IgD-negative memory B cell (primary cell): ENCODE results near the gene RNF123. TPM values are rescaled to one million over a fixed set of nuclear protein-coding genes. Genes with fewer than 3 reads are reported as not detected.
"Not testable (repeated sequence)": the region's sequence is repeated elsewhere in the genome, so short reads cannot be mapped to it uniquely, and the experiment has no call there.

Source experiments
- H3K27ac Mint-ChIP-seq, 3 donors: one replicate each; pipeline ENCODE4 v1.8.0; 2020 to 2022; ENCODE audit warnings: mild to moderate bottlenecking in 3 of 3, mixed read lengths in 3 of 3, moderate library complexity in 1 of 3
- H3K27me3 Mint-ChIP-seq: one replicate; pipeline ENCODE4 v1.8.0; 2021; ENCODE audit warnings: mixed read lengths
- H3K36me3 Mint-ChIP-seq: one replicate; pipeline ENCODE4 v1.8.0; 2020; ENCODE audit warnings: mild to moderate bottlenecking, mixed read lengths
- H3K4me1 Mint-ChIP-seq, 3 donors: one replicate each; pipeline ENCODE4 v1.8.0; 2020 to 2022; ENCODE audit warnings: mixed read lengths in 3 of 3, mild to moderate bottlenecking in 1 of 3
- H3K4me3 Mint-ChIP-seq, 4 donors: one replicate each; pipeline ENCODE4 v1.8.0; 2020 to 2022; ENCODE audit warnings: mild to moderate bottlenecking in 4 of 4, mixed read lengths in 4 of 4, moderate library complexity in 3 of 4
- H3K9me3 Mint-ChIP-seq, 3 donors: one replicate each; pipeline ENCODE4 v1.8.0; 2020 to 2021; ENCODE audit warnings: mixed read lengths in 3 of 3, mild to moderate bottlenecking in 1 of 3
- polyA plus RNA-seq: library from polyadenylated mRNA; unstranded; fragments of 300-500 nt; fragmentation: Illumina TruSeq; gene quantifications from one replicate; pipeline ENCODE4 v1.2.3, GENCODE V29; 2021

RNF123 gene
- polyA plus RNA-seq, 1 donor from 2014 or later, result 19.7 TPM

GRCh38 chr3:49740427-49740826, 51.1 kb downstream of the RNF123 start:
- H3K36me3 Mint-ChIP-seq, result peaks cover 4% of the 10 kb centered on the region
- no peak overlapping the region for H3K4me3 Mint-ChIP-seq
- no peaks in the 10 kb centered on the region for H3K9me3 Mint-ChIP-seq
- peaks cover 2 to 13% (median 2%) of the 10 kb centered on the region in 3 donors for H3K4me1 Mint-ChIP-seq
- peak overlapping the region in 1 of 3 donors; percentile 25 for H3K27ac Mint-ChIP-seq
- no peaks in the 10 kb centered on the region for H3K27me3 Mint-ChIP-seq

GRCh38 chr3:49745986-49746385, 56.6 kb downstream of the RNF123 start:
- Mint-ChIP-seq H3K4me1 (peaks cover 2 to 8% (median 7%) of the 10 kb centered on the region in 3 donors), H3K36me3 (peaks cover 2% of the 10 kb centered on the region), H3K9me3 (no peaks in the 10 kb centered on the region), H3K4me3 (no peak overlapping the region), H3K27ac (no peak overlapping the region), H3K27me3 (no peaks in the 10 kb centered on the region)

- Mint-ChIP-seq H3K9me3 (no peaks in the 10 kb centered on the region), H3K27ac (no peak overlapping the region), H3K36me3 (peaks cover 3% of the 10 kb centered on the region), H3K4me3 (no peak overlapping the region), H3K4me1 (peaks cover 2 to 8% (median 8%) of the 10 kb centered on the region in 3 donors), H3K27me3 (no peaks in the 10 kb centered on the region)
Observed at GRCh38 chr3:49747792-49748480, 58.6 kb downstream of the RNF123 start.

GRCh38 chr3:49748874-49749273, 59.5 kb downstream of the RNF123 start:
- H3K4me3 Mint-ChIP-seq, H3K9me3 Mint-ChIP-seq, H3K27me3 Mint-ChIP-seq, H3K36me3 Mint-ChIP-seq, H3K27ac Mint-ChIP-seq: not testable (repeated sequence)
- peaks cover 6 to 12% (median 11%) of the 10 kb centered on the region in 3 donors for H3K4me1 Mint-ChIP-seq

- peaks cover 5% of the 10 kb centered on the region for H3K36me3 Mint-ChIP-seq
- H3K4me3 Mint-ChIP-seq, result no peak overlapping the region
- peaks cover 11 to 16% (median 12%) of the 10 kb centered on the region in 3 donors for H3K4me1 Mint-ChIP-seq
- H3K27ac Mint-ChIP-seq, result no peak overlapping the region
- no peaks in the 10 kb centered on the region for H3K27me3 Mint-ChIP-seq
- no peaks in the 10 kb centered on the region for H3K9me3 Mint-ChIP-seq
Observed at GRCh38 chr3:49750056-49750455, 60.7 kb downstream of the RNF123 start.

GRCh38 chr3:49751501-49751900, 62.1 kb downstream of the RNF123 start:
- no peak overlapping the region for H3K4me3 Mint-ChIP-seq
- H3K36me3 Mint-ChIP-seq, result peaks cover 5% of the 10 kb centered on the region
- H3K4me1 Mint-ChIP-seq, result peaks cover 11 to 22% (median 21%) of the 10 kb centered on the region in 3 donors
- H3K27ac Mint-ChIP-seq, result peak overlapping the region in 1 of 3 donors; percentile 53
- H3K27me3 Mint-ChIP-seq, result no peaks in the 10 kb centered on the region
- no peaks in the 10 kb centered on the region for H3K9me3 Mint-ChIP-seq

- Mint-ChIP-seq H3K27ac (peak overlapping the region in 1 of 3 donors; percentile 29), H3K27me3 (no peaks in the 10 kb centered on the region)
Observed at GRCh38 chr3:49754536-49754935, 65.2 kb downstream of the RNF123 start.

GRCh38 chr3:49756036-49756435, 66.7 kb downstream of the RNF123 start:
- Mint-ChIP-seq H3K4me3 (no peak overlapping the region), H3K9me3 (no peaks in the 10 kb centered on the region), H3K36me3 (peaks cover 3% of the 10 kb centered on the region), H3K27me3 (no peaks in the 10 kb centered on the region), H3K4me1 (peaks cover 14 to 40% (median 31%) of the 10 kb centered on the region in 3 donors), H3K27ac (no peak overlapping the region)

More at GRCh38 chr3:49754536-49754935, 65.2 kb downstream of the RNF123 start:
- Mint-ChIP-seq H3K4me3 (no peak overlapping the region), H3K4me1 (peaks cover 13 to 36% (median 30%) of the 10 kb centered on the region in 3 donors), H3K36me3 (peaks cover 5% of the 10 kb centered on the region), H3K9me3 (no peaks in the 10 kb centered on the region)

- H3K4me3 Mint-ChIP-seq, result no peak overlapping the region
- H3K27ac Mint-ChIP-seq, result no peak overlapping the region
- H3K27me3 Mint-ChIP-seq, result no peaks in the 10 kb centered on the region
- H3K9me3 Mint-ChIP-seq, result no peaks in the 10 kb centered on the region
- H3K4me1 Mint-ChIP-seq, result peaks cover 14 to 40% (median 30%) of the 10 kb centered on the region in 3 donors
- H3K36me3 Mint-ChIP-seq, result peaks cover 5% of the 10 kb centered on the region
Observed at GRCh38 chr3:49757197-49757596, 67.8 kb downstream of the RNF123 start.

- Mint-ChIP-seq H3K36me3 (peaks cover 2% of the 10 kb centered on the region), H3K9me3 (no peaks in the 10 kb centered on the region), H3K4me1 (peaks cover 7 to 33% (median 24%) of the 10 kb centered on the region in 3 donors), H3K4me3 (no peak overlapping the region), H3K27ac (peak overlapping the region in 1 of 3 donors; percentile 14), H3K27me3 (no peaks in the 10 kb centered on the region)
Observed at GRCh38 chr3:49759226-49759625, 69.9 kb downstream of the RNF123 start.

- H3K4me1 Mint-ChIP-seq, result peaks cover 5 to 23% (median 14%) of the 10 kb centered on the region in 3 donors
- H3K9me3 Mint-ChIP-seq, result no peaks in the 10 kb centered on the region
- H3K36me3 Mint-ChIP-seq, result peaks cover 2% of the 10 kb centered on the region
- no peaks in the 10 kb centered on the region for H3K27me3 Mint-ChIP-seq
- no peak overlapping the region for H3K27ac Mint-ChIP-seq
- no peak overlapping the region for H3K4me3 Mint-ChIP-seq
Observed at GRCh38 chr3:49761661-49762060, 72.3 kb downstream of the RNF123 start.

GRCh38 chr3:49763981-49764380, 74.6 kb downstream of the RNF123 start:
- H3K9me3 Mint-ChIP-seq, result no peaks in the 10 kb centered on the region
- no peak overlapping the region for H3K4me3 Mint-ChIP-seq
- peaks cover 7 to 16% (median 11%) of the 10 kb centered on the region in 3 donors for H3K4me1 Mint-ChIP-seq
- no peak overlapping the region for H3K27ac Mint-ChIP-seq
- no peaks in the 10 kb centered on the region for H3K27me3 Mint-ChIP-seq
- peaks cover 2% of the 10 kb centered on the region for H3K36me3 Mint-ChIP-seq

- H3K36me3 Mint-ChIP-seq, result no peaks in the 10 kb centered on the region
- no peaks in the 10 kb centered on the region for H3K27me3 Mint-ChIP-seq
- peak overlapping the region in 1 of 3 donors; percentile 4 for H3K27ac Mint-ChIP-seq
- H3K4me1 Mint-ChIP-seq, result peaks cover 8 to 21% (median 14%) of the 10 kb centered on the region in 3 donors
- H3K9me3 Mint-ChIP-seq, result no peaks in the 10 kb centered on the region
- H3K4me3 Mint-ChIP-seq, result no peak overlapping the region
Observed at GRCh38 chr3:49769286-49769915, 80.0 kb downstream of the RNF123 start.

GRCh38 chr3:49769926-49770325, 80.6 kb downstream of the RNF123 start:
- H3K4me3 Mint-ChIP-seq, result no peak overlapping the region
- H3K9me3 Mint-ChIP-seq, result no peaks in the 10 kb centered on the region
- no peaks in the 10 kb centered on the region for H3K27me3 Mint-ChIP-seq
- H3K27ac Mint-ChIP-seq, result peak overlapping the region in 1 of 3 donors; percentile 4
- peaks cover 12 to 21% (median 17%) of the 10 kb centered on the region in 3 donors for H3K4me1 Mint-ChIP-seq
- no peaks in the 10 kb centered on the region for H3K36me3 Mint-ChIP-seq
